Muscle of arm (tissue), 12 donors: ENCODE results near the gene ACSL5. TPM values are rescaled to one million over a fixed set of nuclear protein-coding genes. Genes with fewer than 3 reads are reported as not detected.

ENCODE experiments used
- DNase-seq: peaks from one replicate; pipeline ENCODE4 v3.0.0-alpha.2; 2013
- polyA plus RNA-seq, 12 donors: library from polyadenylated mRNA; unstranded; fragments of 120-200 nt; gene quantifications; one replicate each; pipeline ENCODE4 v1.2.1, GENCODE V29; 2013; ENCODE audit not compliant: insufficient read length in 12 of 12

Gene ACSL5
- polyA plus RNA-seq, 12 donors, result 2.0 to 18.5 (median 2.7) TPM; not detected in 1

DNA sequence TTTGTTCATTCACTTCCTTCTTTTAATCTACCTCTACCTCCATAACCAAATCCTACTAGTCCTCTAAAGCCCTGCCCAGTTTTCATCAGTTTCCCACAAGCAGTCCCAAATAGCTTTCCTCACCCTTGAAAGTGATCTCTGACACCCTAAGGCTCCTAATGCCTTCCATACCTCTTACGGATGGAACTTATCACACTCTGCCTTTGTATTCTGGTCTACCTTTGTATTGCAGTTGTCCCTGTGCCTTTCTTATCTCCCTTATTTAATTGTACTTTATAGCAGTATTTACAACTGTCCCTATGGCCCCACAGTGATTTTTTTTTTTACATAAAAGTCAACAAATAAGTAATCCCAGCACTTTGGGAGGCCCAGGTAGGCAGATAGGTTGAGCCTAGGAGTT, 33.8 kb downstream of the ACSL5 start:
- DNase-seq, result no peak

DNA sequence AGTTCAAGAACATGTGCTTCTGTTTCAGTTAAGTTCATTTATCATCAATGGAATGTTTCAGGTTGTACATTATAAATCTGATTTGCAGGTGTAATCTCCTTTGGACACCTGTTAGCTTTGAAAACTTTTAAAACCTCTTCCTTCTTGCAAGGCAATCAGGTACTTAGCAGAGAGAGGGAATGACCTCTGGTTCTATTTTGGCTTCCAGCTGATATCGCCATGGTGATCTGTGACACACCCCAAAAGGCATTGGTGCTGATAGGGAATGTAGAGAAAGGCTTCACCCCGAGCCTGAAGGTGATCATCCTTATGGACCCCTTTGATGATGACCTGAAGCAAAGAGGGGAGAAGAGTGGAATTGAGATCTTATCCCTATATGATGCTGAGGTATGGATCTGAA, 35.4 kb downstream of the ACSL5 start:
- no peak for DNase-seq

DNA sequence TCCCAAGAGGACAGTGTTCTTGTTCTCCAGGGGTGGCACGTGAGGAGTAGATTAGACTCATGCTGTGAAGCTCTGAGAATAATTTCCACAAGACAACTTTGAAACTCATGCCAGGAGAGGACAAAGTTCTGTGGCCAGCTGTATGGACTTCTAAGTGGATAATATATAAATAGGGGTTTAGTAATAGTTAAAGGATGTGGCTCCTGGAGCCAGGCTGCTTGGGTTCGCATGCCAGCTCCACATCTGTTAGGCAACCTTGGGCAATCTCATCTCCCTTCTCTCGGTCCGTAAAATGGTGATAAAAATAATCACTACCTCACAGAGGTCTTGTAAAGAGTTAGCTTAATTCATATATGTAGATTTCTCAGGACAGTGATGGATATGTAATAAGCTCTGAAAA, 35.8 kb downstream of the ACSL5 start:
- DNase-seq, result no peak

DNA sequence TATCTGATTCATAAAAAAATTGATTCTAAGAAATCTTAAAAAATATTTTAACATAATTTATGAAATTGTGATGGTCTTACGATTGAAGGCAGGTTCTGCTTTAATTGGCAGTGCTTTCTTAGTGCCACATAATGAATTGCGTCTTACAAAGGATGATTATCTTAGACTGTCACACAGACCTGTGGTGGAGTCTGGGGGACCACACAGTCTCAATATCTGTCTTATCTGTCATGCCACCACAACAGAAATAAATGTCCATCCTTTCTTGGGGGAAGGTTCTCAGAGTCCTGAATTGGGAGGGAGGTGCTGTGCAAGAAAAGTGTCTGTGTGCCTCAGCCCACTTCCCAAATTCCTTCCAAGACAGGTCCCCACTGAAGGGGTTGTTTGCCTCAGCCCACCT, 38.8 kb downstream of the ACSL5 start:
- no peak for DNase-seq

DNA sequence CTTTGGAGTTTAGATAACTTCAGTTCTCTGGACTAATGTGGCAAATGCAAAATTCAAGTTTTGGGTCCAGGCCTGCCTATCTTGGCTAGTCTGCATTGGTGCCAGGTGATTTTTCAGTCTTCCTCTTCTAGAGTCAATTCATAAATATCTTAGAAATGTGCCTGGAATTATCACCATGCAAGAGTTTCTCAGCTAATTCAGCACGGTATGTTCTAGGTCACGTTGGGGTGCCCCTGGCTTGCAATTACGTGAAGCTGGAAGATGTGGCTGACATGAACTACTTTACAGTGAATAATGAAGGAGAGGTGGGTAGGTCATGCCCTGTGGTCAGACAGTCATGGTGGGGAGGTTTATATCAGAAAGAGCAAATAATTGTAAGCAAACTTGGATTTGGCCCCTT, 47.8 kb downstream of the ACSL5 start:
- DNase-seq, result no peak

DNA sequence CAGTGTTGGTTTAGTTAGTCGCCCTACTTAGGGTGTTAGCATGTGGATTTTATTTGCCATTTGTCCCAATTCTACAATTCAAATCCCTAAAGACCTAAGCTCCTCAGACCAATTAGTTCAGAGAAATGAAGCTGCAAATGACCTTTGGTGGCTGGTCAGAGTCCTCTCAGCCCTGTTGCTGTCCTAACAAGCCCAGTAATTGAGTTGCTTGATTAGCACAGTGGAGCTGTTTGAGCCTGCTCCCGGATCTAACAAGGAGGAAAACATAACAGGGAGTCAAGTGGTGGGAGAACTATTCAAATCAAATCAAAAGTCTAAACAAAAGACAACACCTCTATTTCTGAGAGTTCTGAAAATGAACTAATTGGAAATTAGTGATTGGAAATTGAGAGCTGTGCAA, 50.7 kb downstream of the ACSL5 start:
- no peak for DNase-seq

DNA sequence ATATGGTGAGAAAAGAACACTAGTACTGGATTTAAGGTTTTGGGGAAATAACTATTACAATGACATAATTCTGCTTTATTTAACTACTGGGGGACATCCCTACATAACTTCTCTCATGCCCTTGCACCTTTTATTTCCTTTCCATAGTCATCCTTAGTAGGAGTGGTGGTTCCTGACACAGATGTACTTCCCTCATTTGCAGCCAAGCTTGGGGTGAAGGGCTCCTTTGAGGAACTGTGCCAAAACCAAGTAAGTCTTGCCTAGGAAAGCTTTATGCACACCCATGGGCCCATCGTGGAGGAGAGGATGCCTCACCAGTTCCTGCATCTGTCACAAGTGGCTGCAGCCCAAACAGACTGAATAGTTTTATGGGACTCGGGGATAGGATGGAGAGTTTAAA, 52.2 kb downstream of the ACSL5 start:
- DNase-seq, result no peak

DNA sequence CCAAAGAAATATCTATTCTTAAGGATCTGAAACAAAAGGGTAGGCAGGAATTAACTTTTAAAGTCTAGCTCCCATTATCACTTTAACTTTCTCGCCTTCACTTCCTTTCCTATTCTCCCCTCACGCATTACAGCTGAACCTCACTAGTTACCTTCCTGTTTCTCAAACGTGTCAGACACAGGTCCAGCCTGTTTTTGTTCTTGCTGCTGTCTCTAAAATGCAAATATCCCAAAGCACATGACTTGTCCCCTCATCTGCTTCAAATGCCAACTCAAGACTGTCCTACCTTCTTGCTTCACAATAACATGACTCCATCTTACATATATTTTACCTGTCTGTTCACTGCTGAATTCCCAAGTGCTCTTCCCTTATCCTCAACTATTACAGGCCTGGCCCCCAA, 55.2 kb downstream of the ACSL5 start:
- no peak for DNase-seq

DNA sequence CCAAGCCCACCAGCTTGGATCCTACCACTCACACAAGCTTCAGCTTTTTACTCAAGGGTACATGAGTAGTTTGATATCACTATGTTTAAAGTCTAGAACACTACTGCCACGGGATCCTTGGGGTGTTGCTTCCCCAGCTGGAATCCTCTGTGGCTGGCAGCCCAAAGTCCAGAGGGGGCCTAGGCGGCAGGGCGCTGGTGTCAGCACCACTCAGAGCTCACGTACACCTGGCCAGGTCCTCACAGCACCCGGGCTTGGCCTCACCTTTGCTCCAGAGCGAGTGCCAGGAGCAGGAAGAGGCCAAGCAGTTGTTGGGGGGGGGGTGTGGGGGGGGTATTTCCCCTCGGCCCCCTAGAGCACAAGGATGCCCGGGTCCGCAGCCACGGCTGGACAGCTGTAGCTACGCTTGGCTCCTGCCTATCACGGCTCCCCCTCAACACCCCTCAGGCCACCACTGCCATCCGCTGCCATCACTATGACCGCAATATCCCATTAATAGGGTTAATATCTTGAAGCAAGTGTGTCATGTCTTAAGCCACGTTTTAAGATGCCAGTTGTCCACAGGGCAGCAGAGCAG, 55.8 kb downstream of the ACSL5 start:
- DNase-seq, result no peak

DNA sequence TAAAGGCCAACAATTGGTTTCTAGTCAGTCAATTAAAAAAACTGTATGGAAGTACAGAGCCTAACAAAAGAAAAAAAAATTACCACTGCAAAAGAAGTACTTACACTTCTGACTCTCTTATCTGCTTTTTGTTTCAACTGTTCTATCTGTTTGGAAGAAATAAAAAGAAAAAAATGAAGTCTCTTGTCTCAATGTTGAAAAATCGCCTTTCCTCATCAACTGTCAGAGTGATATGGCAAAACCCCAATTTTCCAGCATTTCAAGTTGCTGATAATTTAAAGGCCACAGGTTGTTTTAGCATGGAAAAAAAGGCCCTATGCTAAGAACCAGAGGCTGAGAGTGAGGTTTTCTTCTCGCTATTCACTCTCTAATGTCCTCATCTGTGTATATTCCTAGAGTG, 59.2 kb downstream of the ACSL5 start:
- no peak for DNase-seq

DNA sequence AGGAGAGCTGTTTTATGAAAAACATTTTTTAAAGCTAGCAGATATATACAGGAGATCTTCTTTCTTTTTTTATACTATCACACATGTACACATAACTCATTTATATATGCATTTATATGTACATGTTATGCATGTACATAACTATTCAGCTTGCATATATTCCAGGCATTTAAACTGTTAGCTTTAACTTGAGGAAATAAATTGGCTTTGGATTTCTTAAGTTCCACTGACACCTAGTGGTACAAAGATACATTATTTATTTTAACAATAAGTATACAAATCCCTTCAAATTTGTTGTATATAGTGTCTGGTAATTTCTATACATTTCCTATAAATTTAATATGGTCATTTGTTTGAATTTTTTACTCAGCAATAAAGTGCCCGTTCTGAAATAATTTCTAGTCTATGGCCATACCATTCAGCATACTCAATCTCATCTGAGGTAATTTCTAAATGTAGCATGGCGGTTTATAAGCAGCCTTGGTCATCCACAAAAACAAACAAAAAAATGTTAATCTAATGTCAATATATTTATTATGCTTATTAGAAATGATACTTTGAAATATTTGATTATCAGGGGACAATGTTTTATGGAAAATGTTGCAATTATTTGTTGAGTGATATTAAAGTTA, 61.2 kb downstream of the ACSL5 start:
- peak; percentile 7 for DNase-seq

DNA sequence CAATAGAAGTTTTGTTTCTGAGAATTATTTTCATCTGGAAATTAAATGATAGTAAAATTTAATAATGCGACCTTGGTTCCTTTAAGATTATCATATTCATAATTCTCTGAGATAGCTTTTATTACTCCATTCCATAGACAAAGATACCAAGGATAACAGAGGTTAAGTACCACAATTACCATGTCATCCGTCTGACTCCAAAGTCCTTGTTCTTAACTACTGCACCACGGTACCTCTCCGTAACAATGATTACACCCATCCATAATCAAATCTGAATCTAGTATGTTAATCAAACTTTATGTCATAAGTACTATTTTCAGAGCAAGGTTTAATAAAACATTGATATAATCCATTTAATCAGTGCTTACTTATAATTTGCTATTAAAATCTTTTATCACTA, 64.4 kb downstream of the ACSL5 start:
- DNase-seq, result no peak

DNA sequence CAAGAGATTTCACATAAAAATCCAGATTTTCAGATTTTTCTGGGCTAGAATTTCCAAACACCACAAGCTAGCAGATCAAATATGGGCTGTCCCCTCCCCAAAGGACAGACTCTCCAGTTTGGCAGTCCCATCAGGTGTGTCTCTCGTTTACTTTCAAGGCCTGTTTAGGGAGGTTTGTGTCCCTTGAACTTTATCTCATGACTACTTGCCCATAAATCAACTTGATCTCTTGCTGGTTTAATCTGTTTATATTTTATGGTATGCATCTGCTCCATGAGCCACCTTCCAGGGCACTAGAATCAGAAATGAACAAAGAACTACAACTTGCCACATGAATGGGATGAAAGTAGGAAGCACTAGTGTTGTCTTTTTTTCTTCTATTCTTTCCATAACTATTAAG, 67.6 kb downstream of the ACSL5 start:
- no peak for DNase-seq

DNA sequence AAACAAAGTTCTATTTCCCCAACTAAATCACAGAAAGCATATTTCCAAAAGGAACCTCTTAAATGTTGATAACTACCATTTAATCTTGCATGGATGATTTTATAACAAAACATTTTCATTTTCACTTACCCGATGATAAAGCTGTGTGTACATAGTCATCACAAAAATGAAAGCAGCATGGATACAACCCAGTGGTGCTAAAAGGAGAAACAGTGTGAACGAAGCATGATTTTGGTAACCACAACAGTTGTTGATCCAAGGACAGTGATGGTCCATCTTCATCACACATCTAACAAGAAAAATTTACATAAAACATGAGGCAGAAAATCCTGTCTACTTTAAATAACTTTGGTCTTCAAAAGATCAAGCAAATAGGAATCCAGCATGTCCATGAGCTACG, 68.1 kb downstream of the ACSL5 start:
- DNase-seq, result no peak

DNA sequence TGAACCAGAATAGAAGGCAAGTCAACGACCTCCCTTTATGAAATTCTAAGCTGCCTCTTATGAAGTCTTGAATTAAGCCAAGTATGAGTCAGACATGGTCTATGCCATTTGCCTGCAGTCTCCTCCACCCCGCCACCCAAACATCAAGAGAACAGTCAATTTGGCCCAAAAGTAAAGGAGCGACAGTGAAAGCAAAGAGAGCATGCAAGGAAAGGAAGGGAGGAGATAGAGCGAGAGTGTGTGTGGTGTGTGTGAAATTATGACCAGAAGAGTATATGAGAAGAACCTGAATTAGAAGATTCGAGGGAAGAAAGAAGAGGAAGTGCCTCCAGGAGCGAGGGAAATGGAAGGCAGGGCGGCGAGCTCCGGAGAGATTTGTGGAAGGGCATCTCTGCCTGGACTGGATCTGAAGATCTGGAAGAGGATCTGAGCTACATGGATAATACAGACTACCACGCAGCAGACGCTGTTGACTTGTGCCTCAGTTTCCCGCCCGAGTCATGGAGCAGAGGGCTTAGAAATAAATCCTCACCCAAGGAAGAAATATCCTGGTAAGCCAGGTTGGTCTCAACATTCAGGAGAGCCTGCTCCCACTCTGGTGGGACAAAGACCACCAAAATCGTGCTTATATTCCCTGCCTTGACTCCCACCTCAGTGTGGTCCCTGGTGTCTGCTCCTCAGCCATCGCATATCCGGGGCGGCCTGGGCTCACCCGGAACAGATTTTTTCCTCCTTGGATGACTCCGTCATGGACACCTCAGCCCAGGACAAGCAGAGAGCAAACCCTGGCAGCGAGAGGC, 72.3 kb downstream of the ACSL5 start:
- DNase-seq, result peak; percentile 6

DNA sequence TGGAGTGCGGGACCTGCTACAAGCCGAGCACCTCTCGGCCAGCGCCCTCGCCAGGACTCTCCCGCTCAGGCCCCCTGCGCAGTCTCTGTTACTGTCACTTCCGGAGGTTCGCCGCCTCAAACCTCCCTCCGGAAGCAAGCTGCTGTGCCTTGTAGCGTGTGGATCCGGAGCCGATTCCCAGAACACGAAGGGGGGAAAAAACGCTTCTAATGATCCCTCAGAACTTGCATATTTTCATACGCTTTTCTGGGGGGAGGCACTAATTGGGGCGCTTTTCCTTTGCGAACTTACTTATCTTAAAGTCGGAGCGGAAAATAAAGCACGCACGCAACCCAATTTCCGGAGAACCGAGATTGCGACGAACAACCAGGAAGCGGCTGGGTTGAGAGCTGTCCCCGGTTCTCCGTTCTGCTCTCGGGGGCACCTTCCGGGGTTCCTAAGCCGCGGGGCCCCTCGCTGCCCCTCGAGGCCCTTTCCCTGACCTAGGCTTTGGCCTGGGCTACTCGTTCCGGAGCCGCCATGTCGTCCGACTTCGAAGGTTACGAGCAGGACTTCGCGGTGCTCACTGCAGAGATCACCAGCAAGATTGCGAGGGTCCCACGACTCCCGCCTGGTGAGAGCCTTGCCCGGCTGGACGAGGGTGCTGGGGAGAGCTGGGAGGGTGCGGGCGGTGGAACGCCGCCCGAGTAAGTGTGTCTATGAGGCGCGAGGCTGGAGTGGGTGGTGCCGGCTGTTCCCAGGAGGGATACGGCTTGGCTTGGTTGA, 73.1 kb downstream of the ACSL5 start, which contains the start of the genes VTI1A and ZDHHC6:
VTI1A (plus strand) TSS at position 361 of the 765 bp plus-strand sequence; CDS start at position 520, 159 bp downstream.
ZDHHC6 (minus strand) TSS at position 60 of the 765 bp plus-strand sequence. CDS start 1,478 bp downstream, outside the sequence.
- DNase-seq, result peak; percentile 90

DNA sequence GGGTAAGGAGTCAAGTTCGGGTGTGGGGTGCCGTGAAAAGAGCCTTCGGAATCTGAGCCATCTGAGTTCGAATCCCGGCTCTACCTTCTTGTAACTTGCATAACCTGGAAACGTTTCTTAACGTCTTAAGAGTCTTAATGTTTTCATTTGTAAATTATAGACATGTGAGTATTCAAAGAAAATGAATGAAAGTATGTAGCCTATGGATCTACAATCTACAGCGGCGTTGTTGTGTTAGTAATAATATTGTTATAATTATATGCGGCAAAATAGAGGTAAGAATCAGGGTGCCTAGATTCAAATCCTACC, 73.7 kb downstream of the ACSL5 start:
- DNase-seq, result peak; percentile 6

DNA sequence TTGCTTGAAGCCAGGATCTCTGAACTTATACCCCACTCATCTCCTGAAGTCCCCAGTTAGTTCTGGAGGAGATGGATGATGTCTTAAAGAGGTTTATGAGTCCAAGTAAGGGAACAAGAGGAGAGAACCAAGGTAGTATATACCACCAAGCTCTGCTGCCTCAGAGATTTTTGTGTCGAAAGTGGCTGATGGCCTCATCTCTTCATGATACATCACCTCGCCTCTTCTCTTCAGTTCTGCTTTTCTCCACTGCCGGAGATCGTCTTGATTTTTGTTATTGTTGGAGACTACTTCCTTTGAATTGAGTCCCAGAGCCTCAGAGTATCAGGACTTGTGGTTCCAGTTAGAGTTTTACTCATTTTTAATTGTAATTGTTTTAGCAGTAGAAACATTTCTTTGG, 75.0 kb downstream of the ACSL5 start:
- no peak for DNase-seq

DNA sequence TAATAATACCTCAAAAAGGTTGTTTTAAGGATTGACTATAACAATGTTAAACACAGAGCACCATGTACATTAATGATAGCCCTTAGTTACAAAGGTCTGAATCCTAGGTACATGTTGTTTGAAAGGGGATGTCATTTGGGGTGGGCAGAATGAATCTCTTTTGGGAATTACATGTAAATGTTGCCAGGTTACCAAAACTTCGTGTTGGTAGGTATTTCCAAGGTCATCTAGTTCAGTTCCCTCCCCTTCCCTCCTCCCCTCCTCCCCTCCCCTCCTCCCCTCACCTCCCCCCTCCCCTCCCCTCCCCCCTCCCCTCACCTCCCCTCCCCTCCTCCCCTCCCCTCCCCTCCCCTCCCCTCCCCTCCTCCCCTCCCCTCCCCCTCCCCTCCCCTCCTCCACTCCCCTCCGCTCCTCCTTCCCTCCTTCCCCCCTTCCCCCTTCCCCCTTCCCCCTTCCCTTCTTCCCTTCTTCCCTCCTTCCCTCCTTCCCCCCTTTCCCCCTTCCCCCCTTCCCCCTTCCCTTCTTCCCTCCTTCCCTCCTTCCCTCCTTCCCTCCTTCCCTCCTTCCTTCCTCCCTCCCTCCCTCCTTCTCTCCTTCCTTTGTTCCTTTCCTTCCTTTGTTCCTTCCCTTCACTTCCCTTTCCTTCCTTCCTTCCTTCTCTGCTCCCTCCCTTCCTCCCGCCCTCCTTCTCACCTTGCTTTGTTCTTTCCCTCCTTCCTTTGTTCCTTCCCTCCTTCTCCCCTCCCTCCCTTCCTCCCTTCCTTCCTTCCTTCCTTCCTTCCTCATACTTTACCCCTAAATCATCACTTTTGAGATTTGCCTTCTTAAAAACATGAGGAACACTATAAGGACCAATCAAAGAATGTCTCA, 81.2 kb downstream of the ACSL5 start:
- DNase-seq, result no peak

DNA sequence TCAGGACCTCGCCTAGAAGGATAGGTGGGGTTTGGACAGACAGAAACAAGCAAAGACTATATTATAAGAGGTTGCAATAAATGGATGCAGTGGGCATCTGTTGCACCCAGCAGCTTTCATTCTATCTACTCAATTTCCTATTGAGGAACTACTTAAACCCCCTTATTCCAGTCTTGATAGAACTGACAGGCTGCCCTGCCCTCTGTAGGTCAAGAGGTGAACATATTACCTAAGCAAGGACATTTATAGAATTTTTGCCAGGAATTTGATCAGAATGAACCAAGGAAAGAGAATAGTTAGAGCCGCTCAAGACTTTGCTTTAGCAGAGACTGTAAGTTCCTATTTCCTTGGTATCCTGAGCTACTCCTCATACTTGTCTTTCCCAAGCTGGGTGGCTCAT, 82.6 kb downstream of the ACSL5 start:
- no peak for DNase-seq

DNA sequence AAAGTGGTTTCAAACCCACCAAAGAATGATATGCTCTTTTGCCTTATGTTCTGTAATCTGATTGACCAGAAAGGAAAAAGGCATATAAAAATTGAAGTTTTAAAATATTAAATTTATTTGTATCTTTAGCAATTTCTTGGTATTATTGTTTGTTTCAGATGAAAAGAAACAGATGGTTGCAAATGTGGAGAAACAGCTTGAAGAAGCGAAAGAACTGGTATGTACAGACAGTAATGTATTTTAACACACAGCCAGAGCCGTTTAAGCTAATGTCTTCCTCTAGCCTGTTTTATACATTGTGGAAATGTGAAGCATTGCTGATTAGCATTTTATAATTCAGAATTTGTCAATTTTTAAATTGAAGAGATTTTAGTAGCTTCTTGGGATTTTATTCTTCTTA, 86.5 kb downstream of the ACSL5 start:
- DNase-seq, result no peak
